Fibroblast of skin of left biceps (primary cell): ENCODE results near the gene GSK3B.

Source experiments
- DNase-seq, 2 experiments: peaks; one replicate each; pipeline ENCODE4 v3.0.0-alpha.2; 2013; ENCODE audit warnings: low read depth in 2 of 2

GSK3B gene

GRCh38 chr3:119779731-119780383, 314.4 kb downstream of the GSK3B start:
- no peak for DNase-seq

DNA sequence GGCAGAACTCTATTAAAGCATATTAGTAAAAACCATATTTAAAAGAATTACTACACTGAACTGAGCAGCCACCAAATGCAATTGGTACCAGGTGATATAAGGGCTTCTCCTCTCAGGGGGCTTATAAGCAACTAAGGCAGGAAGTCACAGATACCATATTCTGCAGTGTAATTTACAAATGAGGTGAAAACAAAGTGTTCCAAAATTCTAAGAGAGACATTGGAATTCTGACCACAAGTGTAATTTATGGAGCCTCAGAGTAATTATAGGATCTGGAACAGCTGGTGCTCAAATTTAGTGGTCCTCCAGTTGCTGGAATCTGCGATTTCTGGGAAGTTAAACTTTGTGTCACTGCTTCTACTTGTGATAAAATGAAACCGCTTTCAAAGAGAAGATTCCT, 315.4 kb downstream of the GSK3B start:
- no peak for DNase-seq

DNA sequence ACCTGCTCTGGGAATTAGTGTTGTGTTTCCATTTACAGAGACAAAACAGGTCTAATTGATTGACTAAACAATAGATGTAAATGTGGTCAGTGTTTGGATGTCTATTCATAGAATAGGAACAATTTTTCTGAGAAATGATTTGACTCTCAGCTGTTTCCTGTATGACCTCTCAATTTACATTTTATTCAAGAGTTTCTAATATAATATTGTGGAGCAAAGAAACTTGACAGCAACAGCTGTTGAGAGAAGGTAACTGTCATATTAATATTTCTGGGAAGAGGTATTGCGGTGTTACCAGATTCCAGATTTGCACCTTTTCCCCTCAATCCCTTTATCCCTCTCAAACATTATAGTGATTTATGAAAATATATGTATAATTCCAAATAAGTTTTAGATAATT, 316.1 kb downstream of the GSK3B start:
- DNase-seq = no peak

GRCh38 chr3:119776304-119776703, 317.9 kb downstream of the GSK3B start:
- DNase-seq = no peak

DNA sequence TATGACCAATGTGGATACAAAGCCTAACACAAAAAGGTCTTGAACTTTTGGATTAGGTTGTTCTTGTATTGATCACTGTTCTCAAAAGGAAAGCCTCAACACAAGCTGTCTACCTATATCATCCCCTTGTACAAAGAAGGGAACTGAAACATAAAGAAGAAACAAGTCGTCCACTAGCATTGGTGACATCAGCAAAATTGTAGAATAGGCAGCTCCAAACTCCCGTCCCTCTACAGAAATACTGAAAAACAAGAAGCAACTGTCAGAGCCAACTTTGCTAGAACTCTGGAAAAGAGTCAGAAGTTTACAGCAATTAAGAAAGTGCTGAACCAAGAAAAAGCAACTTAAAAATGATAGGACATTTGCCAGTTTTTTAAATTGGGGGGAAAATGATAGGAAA, 319.8 kb downstream of the GSK3B start:
- DNase-seq = no peak
